IMR-90 (cell line): ENCODE measurements around the gene WRAP73. TPM values are rescaled to one million over a fixed set of nuclear protein-coding genes. Genes with fewer than 3 reads are reported as not detected.

Experiments used
- ATAC-seq: fragments of 200-7000 bp; cut with Tn5 transposase; 2 replicates; pipeline ENCODE4 v1.9.1; 2020; ENCODE audit warnings: low read depth, mild to moderate bottlenecking, moderate library complexity
- BruUV-seq: library from RNA; stranded (reverse); fragments of 400-500 nt; replicated peaks from 2 replicates; lab custom pipeline; 2021; lab: Mats Ljungman, UMichigan
- CTCF ChIA-PET: fragments of 300-600 bp; formaldehyde crosslinking; extraction: SDS; loops from one replicate; lab custom pipeline; 2021; ENCODE audit warnings: antibody characterized with exemption; lab: Yijun Ruan, JAX
- POLR2A ChIA-PET: fragments of 300-600 bp; sonication (Branson Sonifier 250); formaldehyde crosslinking; loops from one replicate; lab custom pipeline; 2022; ENCODE audit warnings: antibody characterized with exemption; ENCODE audit not compliant: unreplicated experiment; lab: Charles Lee
- DNase-seq: peaks from one replicate; pipeline ENCODE4 v3.0.0; 2013
- H2AFZ ChIP-seq: replicated peaks from 2 replicates; pipeline ENCODE3; 2013; ENCODE audit warnings: low read length, mild to moderate bottlenecking; ENCODE audit not compliant: poor library complexity
- H2AK5ac ChIP-seq: 2 replicates; pipeline ENCODE4 v1.6.1; 2013; ENCODE audit warnings: low read depth, low read length, inconsistent platforms
- H2AK9ac ChIP-seq: replicated peaks from 2 replicates; pipeline ENCODE3; 2013; ENCODE audit warnings: mild to moderate bottlenecking, low read depth, low read length, moderate library complexity; ENCODE audit not compliant: poor library complexity
- H2BK120ac ChIP-seq: 2 replicates; pipeline ENCODE4 v1.6.1; 2013; ENCODE audit warnings: low read depth, low read length, inconsistent platforms
- H2BK15ac ChIP-seq: 3 replicates; pipeline ENCODE4 v1.6.1; 2013; ENCODE audit warnings: low read depth, low read length, inconsistent platforms
- H2BK20ac ChIP-seq: 2 replicates; pipeline ENCODE4 v1.6.1; 2013; ENCODE audit warnings: low read depth, mild to moderate bottlenecking, inconsistent platforms, low read length, moderate library complexity
- H2BK5ac ChIP-seq: 2 replicates; pipeline ENCODE4 v1.6.1; 2013; ENCODE audit warnings: mild to moderate bottlenecking, low read depth, low read length, inconsistent platforms; ENCODE audit not compliant: poor library complexity, severe bottlenecking
- H3K14ac ChIP-seq: replicated peaks from 2 replicates; pipeline ENCODE4 v1.6.1; 2013; ENCODE audit warnings: low read depth, low read length, inconsistent platforms
- H3K18ac ChIP-seq: 2 replicates; pipeline ENCODE4 v1.6.1; 2013; ENCODE audit warnings: low read depth, low read length, control low read depth
- H3K23ac ChIP-seq: 2 replicates; pipeline ENCODE4 v1.6.1; 2013; ENCODE audit warnings: low read depth, low read length, inconsistent platforms
- H3K27ac ChIP-seq: 2 replicates; pipeline ENCODE4 v1.5.1; 2013; ENCODE audit warnings: mild to moderate bottlenecking, control low read depth, low read length; ENCODE audit not compliant: insufficient read depth
- H3K27me3 ChIP-seq: 2 replicates; pipeline ENCODE4 v1.6.1; 2013; ENCODE audit warnings: low read length; ENCODE audit not compliant: control insufficient read depth, insufficient read depth
- H3K36me3 ChIP-seq: 2 replicates; pipeline ENCODE4 v1.6.1; 2013; ENCODE audit warnings: low read length, mixed read lengths; ENCODE audit not compliant: control insufficient read depth, insufficient read depth
- H3K4ac ChIP-seq: 2 replicates; pipeline ENCODE4 v1.6.1; 2013; ENCODE audit warnings: low read depth, low read length, inconsistent platforms
- H3K4me1 ChIP-seq: 2 replicates; pipeline ENCODE4 v1.6.1; 2013; ENCODE audit warnings: low read length, mixed read lengths; ENCODE audit not compliant: control insufficient read depth, insufficient read depth
- H3K4me2 ChIP-seq: 2 replicates; pipeline ENCODE4 v1.6.1; 2013; ENCODE audit warnings: low read depth, mild to moderate bottlenecking, control low read depth, low read length, moderate library complexity
- H3K4me3 ChIP-seq: 2 replicates; pipeline ENCODE4 v1.5.1; 2013; ENCODE audit warnings: low read depth, mild to moderate bottlenecking, control low read depth, low read length, moderate library complexity; ENCODE audit not compliant: insufficient read depth
- H3K56ac ChIP-seq: 2 replicates; pipeline ENCODE4 v1.6.1; 2013; ENCODE audit warnings: low read length, inconsistent platforms; ENCODE audit not compliant: insufficient read depth; ENCODE audit errors: extremely low read depth
- H3K79me1 ChIP-seq, 2 experiments: 2 replicates each; pipeline ENCODE4 v1.6.1; 2013; ENCODE audit warnings: low read length in 2 of 2, inconsistent platforms in 1 of 2, low read depth in 1 of 2
- H3K9ac ChIP-seq: 2 replicates; pipeline ENCODE4 v1.6.1; 2013; ENCODE audit warnings: low read depth, low read length, control low read depth
- H3K9me1 ChIP-seq: 2 replicates; pipeline ENCODE4 v1.6.1; 2013; ENCODE audit warnings: low read length, inconsistent platforms; ENCODE audit not compliant: insufficient read depth
- H3K9me3 ChIP-seq: 2 replicates; pipeline ENCODE4 v1.6.1; 2013; ENCODE audit warnings: low read length; ENCODE audit not compliant: control insufficient read depth, insufficient read depth
- H4K20me1 ChIP-seq: 2 replicates; pipeline ENCODE4 v1.6.1; 2013; ENCODE audit warnings: low read length, inconsistent platforms; ENCODE audit not compliant: insufficient read depth
- H4K5ac ChIP-seq: 2 replicates; pipeline ENCODE4 v1.6.1; 2013; ENCODE audit warnings: mild to moderate bottlenecking, low read depth, low read length, control low read depth
- H4K8ac ChIP-seq, 2 experiments: 2 replicates each; pipeline ENCODE4 v1.6.1; 2013; ENCODE audit warnings: low read depth in 2 of 2, low read length in 2 of 2, control low read depth in 1 of 2, inconsistent platforms in 1 of 2
- H4K91ac ChIP-seq: 2 replicates; pipeline ENCODE4 v1.6.1; 2013; ENCODE audit warnings: low read depth, low read length, inconsistent platforms; ENCODE audit not compliant: insufficient read depth
- BHLHE40 ChIP-seq: fragments of 150-350 bp; IDR thresholded peaks from 2 replicates; pipeline ENCODE4 v1.6.1; 2016; ENCODE audit warnings: mild to moderate bottlenecking, low read depth, low read length
- FOS ChIP-seq: fragments of 150-350 bp; IDR thresholded peaks from 2 replicates; pipeline ENCODE4 v1.6.1; 2016; ENCODE audit warnings: low read depth, low read length
- WGBS, 2 experiments: methylation state at CpG; one replicate each; pipeline versions ENCODE4 v1.1.5 to v1.1.7; 2013; ENCODE audit warnings: missing lambda C conversion rate in 2 of 2; ENCODE audit not compliant: insufficient read length in 1 of 2; ENCODE audit errors: extremely low coverage in 2 of 2; 5-methylcytosine and 5-hydroxymethylcytosine counted together
- dilution Hi-C: fragments of 300-500 bp; cut with HindIII; formaldehyde crosslinking; loops from one replicate; pipeline ENCODE4 v1.14.3; 2018; ENCODE audit warnings: low sequenced_read_pairs; ENCODE audit not compliant: unreplicated experiment
- in situ Hi-C: fragments of 300-500 bp; cut with MboI; formaldehyde crosslinking; loops from 3 replicates; pipeline ENCODE4 v1.14.3; 2019; ENCODE audit warnings: low sequenced_read_pairs, inconsistent platforms, mixed read lengths
- intact Hi-C: fragments of 100-400 bp; cut with micrococcal nuclease; formaldehyde crosslinking; loops from 2 replicates; pipeline ENCODE4 v1.10.0; 2022
- polyA plus RNA-seq, 3 experiments: library from polyadenylated mRNA; depleted of rRNA; stranded (reverse); fragments of >200 nt; gene quantifications; 2 replicates each; pipeline ENCODE4 v1.2.3, GENCODE V29; 2012; ENCODE audit warnings: low replicate concordance in 1 of 3
- total RNA-seq: library from RNA; depleted of rRNA; stranded (reverse); fragments of >200 nt; gene quantifications from 2 replicates; pipeline ENCODE4 v1.2.3, GENCODE V29; 2012
- TF ChIP-seq, protein P1 (sequence below): fragments of 150-350 bp; IDR thresholded peaks from 2 replicates; pipeline ENCODE4 v1.6.1; 2017; ENCODE audit warnings: mild to moderate bottlenecking, antibody characterized with exemption, low read length, low read depth
- TF ChIP-seq, protein P2 (sequence below): fragments of 150-350 bp; IDR thresholded peaks from 2 replicates; pipeline ENCODE4 v1.6.1; 2016; ENCODE audit warnings: low read depth, mild to moderate bottlenecking, low read length, moderate library complexity, borderline replicate concordance

Gene WRAP73
- total and polyA plus RNA-seq, 2 of the 4 experiments (the other 2 are of a cell fraction): 10.8 to 23.6 TPM

DNA sequence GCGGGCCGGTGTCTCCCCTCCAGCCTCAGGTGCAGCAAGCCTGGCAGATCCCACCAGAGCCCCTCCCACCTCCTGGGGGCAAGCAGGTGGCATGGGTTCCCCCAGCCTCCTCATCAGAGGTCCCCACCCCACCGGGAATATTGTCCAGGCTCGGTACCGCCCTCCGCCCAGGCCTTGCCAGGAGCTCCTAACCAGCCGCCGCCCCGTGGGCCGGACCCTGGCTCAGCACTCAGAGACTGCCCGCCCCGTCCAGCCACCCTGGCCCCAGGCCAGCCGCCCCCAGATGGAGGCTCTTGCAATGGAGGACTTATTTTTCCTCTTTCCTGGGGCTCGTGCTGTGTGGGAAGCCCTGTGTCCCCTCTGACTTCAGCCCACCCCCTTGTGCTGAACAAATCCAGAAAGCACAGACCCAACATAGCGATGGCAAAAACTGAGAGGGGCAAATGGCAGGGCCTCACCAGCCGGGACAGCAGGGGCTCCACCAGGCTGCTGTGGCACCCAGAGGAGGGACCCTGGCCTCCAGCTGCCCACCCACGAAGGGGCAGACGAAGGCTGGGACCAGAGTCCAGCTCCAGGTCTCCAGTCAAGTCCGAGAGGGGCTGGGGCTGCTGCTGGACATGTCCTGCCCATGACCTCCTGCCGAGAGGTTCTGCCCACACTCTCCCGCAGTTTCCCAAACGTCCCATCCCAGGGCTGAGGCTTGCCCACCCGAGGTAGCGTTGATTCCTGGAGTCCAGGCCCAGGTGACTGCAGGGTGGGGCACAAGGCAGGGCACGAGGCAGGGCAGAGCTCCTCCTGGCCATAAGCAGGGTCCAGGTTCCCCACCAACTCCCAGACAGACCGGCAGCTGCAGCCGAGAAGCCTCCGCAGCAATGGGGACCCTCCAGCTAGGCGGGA is 46.1 kb downstream of the WRAP73 start:
- dilution Hi-C loops: no loop called here
- ChIA-PET POLR2A (no interaction called here), CTCF (no interaction called here)
- Histone ChIP-seq H2AK9ac (no peak overlapping the region), H3K56ac (no peak overlapping the region), H3K4me3 (no peak overlapping the region), H4K5ac (no peak overlapping the region), H4K91ac (no peak overlapping the region), H2BK15ac (no peak overlapping the region), H3K4ac (no peak overlapping the region), H3K4me1 (no peaks in the 10 kb centered on the region), H3K36me3 (no peaks in the 10 kb centered on the region), H3K9ac (no peak overlapping the region), H3K9me1 (no peaks in the 10 kb centered on the region; the same call in 1 of the 2 replicates), H3K14ac (no peak overlapping the region), H2BK5ac (no peak overlapping the region), H2AK5ac (no peak overlapping the region), H3K18ac (no peak overlapping the region), H3K27me3 (peaks cover 12% of the 10 kb centered on the region), H3K4me2 (no peak overlapping the region), H2BK120ac (no peak overlapping the region), H4K8ac (no peak overlapping the region), H2AFZ (no peak overlapping the region), H3K23ac (no peak overlapping the region), H3K79me1 (no peaks in the 10 kb centered on the region), H3K9me3 (no peaks in the 10 kb centered on the region), H4K20me1 (no peaks in the 10 kb centered on the region), H3K27ac (no peak overlapping the region), H2BK20ac (no peak overlapping the region)
- in situ Hi-C loops: no loop called here
- TF ChIP-seq, protein P1, sequence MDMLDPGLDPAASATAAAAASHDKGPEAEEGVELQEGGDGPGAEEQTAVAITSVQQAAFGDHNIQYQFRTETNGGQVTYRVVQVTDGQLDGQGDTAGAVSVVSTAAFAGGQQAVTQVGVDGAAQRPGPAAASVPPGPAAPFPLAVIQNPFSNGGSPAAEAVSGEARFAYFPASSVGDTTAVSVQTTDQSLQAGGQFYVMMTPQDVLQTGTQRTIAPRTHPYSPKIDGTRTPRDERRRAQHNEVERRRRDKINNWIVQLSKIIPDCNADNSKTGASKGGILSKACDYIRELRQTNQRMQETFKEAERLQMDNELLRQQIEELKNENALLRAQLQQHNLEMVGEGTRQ: no peak
- TF ChIP-seq, protein P2, sequence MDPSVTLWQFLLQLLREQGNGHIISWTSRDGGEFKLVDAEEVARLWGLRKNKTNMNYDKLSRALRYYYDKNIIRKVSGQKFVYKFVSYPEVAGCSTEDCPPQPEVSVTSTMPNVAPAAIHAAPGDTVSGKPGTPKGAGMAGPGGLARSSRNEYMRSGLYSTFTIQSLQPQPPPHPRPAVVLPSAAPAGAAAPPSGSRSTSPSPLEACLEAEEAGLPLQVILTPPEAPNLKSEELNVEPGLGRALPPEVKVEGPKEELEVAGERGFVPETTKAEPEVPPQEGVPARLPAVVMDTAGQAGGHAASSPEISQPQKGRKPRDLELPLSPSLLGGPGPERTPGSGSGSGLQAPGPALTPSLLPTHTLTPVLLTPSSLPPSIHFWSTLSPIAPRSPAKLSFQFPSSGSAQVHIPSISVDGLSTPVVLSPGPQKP: no peak
- TF ChIP-seq BHLHE40 (no peak), FOS (no peak)
- WGBS, 2 experiments: 58% methylated on average over 8 of the region's 29 CpGs; no CpG with 5 or more reads in 1 of the 2 experiments
- intact Hi-C loops: no loop called here
- no TSS peak for BruUV-seq
- no peak for ATAC-seq
- no peak for DNase-seq
